Sigmoid colon (tissue), 4 donors: ENCODE results near the gene RAB3D.
"Not testable (repeated sequence)": the region's sequence is repeated elsewhere in the genome, so short reads cannot be mapped to it uniquely, and the experiment has no call there.

Source experiments
- EP300 ChIP-seq, 4 donors: sonication (generic); formaldehyde crosslinking; IDR thresholded peaks; one replicate each; pipeline ENCODE4 v1.6.1; 2017; ENCODE audit warnings: antibody characterized with exemption in 4 of 4
- POLR2A ChIP-seq, 2 donors: fragments of 450-650 bp; IDR thresholded peaks; one replicate each; pipeline ENCODE4 v1.6.1; 2016; ENCODE audit warnings: antibody characterized with exemption in 2 of 2, mild to moderate bottlenecking in 2 of 2, moderate library complexity in 2 of 2
- POLR2AphosphoS5 ChIP-seq, 4 donors: sonication (generic); formaldehyde crosslinking; IDR thresholded peaks; one replicate each; pipeline ENCODE4 v1.6.1; 2017; ENCODE audit warnings: antibody characterized with exemption in 4 of 4
- TF ChIP-seq, protein P1 (sequence below), 4 experiments: fragments of 450-650 bp in 3 of 4; fragments of 200-600 bp in 1 of 4; IDR thresholded peaks; one replicate each; pipeline ENCODE4 v1.5.1; 2016 to 2019; ENCODE audit warnings: antibody characterized with exemption in 4 of 4, mild to moderate bottlenecking in 3 of 4, moderate library complexity in 2 of 4

DNA sequence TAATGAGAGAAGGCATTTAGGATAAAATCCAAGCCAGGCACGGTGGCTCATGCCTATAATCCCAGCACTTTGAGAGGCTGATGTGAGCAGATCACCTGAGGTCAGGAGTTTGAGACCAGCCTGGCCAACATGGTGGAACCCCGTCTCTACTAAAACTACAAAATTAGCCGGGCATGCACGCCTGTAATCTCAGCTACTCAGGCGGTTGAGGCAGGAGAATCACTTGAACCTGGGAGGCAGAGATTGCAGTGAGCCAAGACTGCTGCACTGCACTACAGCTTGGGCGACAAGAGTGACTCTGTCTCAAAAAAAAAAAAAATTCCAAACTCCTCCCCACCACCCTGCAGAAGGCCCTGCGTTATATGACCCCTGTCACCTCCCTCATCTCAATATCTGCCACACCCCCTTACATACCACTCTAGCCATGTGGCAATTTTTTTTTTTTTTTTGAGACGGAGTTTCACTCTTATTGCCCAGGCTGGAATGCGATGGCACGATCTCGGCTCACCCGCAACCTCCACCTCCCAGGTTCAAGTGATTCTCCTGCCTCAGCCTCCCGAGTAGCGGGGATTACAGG is 39.9 kb upstream of the RAB3D start:
- TF ChIP-seq, protein P1, sequence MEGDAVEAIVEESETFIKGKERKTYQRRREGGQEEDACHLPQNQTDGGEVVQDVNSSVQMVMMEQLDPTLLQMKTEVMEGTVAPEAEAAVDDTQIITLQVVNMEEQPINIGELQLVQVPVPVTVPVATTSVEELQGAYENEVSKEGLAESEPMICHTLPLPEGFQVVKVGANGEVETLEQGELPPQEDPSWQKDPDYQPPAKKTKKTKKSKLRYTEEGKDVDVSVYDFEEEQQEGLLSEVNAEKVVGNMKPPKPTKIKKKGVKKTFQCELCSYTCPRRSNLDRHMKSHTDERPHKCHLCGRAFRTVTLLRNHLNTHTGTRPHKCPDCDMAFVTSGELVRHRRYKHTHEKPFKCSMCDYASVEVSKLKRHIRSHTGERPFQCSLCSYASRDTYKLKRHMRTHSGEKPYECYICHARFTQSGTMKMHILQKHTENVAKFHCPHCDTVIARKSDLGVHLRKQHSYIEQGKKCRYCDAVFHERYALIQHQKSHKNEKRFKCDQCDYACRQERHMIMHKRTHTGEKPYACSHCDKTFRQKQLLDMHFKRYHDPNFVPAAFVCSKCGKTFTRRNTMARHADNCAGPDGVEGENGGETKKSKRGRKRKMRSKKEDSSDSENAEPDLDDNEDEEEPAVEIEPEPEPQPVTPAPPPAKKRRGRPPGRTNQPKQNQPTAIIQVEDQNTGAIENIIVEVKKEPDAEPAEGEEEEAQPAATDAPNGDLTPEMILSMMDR (IDR thresholded peaks at IDR 0.05) = not testable (repeated sequence)
- not testable (repeated sequence) for TF ChIP-seq EP300, POLR2A, POLR2AphosphoS5 (IDR thresholded peaks at IDR 0.05)
